Activated T-cell treated with anti-CD3 and anti-CD28 coated beads for 1 hour (primary cell): ENCODE data around the gene MLPH.
A peak's percentile ranks its signal among the peaks of the same experiment; 100 is the strongest.
"Not testable (repeated sequence)": the region's sequence is repeated elsewhere in the genome, so short reads cannot be mapped to it uniquely, and the experiment has no call there.

Experiments
- DNase-seq: peaks from one replicate; pipeline ENCODE4 v3.0.0-alpha.2; 2020; ENCODE audit warnings: low read depth

MLPH gene

GRCh38 chr2:237457388-237457941 lies 29.6 kb upstream of the MLPH start:
- DNase-seq, result no peak

GRCh38 chr2:237458519-237458918 lies 28.5 kb upstream of the MLPH start:
- no peak for DNase-seq

GRCh38 chr2:237459226-237459625 lies 27.8 kb upstream of the MLPH start:
- DNase-seq, result no peak

GRCh38 chr2:237459741-237460174 lies 27.3 kb upstream of the MLPH start:
- no peak for DNase-seq

GRCh38 chr2:237464757-237465391 lies 22.2 kb upstream of the MLPH start:
- no peak for DNase-seq

GRCh38 chr2:237465515-237466148 lies 21.4 kb upstream of the MLPH start:
- no peak for DNase-seq

GRCh38 chr2:237466211-237466610 lies 20.8 kb upstream of the MLPH start:
- DNase-seq, result no peak

- no peak for DNase-seq
Measured at GRCh38 chr2:237467447-237468179, 19.4 kb upstream of the MLPH start.

- DNase-seq, result not testable (repeated sequence)
Measured at GRCh38 chr2:237469410-237469809, 17.6 kb upstream of the MLPH start.

GRCh38 chr2:237469849-237470248 lies 17.2 kb upstream of the MLPH start:
- DNase-seq, result no peak

- DNase-seq, result no peak
Measured at GRCh38 chr2:237470914-237471313, 16.1 kb upstream of the MLPH start.

- no peak for DNase-seq
Measured at GRCh38 chr2:237471438-237472186, 15.4 kb upstream of the MLPH start.

GRCh38 chr2:237472187-237472712 lies 14.8 kb upstream of the MLPH start:
- DNase-seq, result no peak

GRCh38 chr2:237472909-237473877 lies 13.9 kb upstream of the MLPH start:
- no peak for DNase-seq

- no peak for DNase-seq
Measured at GRCh38 chr2:237473878-237474441, 13.1 kb upstream of the MLPH start.

- DNase-seq, result no peak
Measured at GRCh38 chr2:237474442-237474911, 12.6 kb upstream of the MLPH start.

- peak; percentile 73 for DNase-seq
Measured at GRCh38 chr2:237474931-237475703, 11.9 kb upstream of the MLPH start.

- DNase-seq, result no peak
Measured at GRCh38 chr2:237475704-237476141, 11.3 kb upstream of the MLPH start.

GRCh38 chr2:237478095-237478494 lies 9.0 kb upstream of the MLPH start:
- no peak for DNase-seq
